ENCODE results near the gene ZNF229. TPM values are rescaled to one million over a fixed set of nuclear protein-coding genes. Genes with fewer than 3 reads are reported as not detected.
"Not testable (repeated sequence)": the region's sequence is repeated elsewhere in the genome, so short reads cannot be mapped to it uniquely, and the experiment has no call there.

Gene ZNF229
- polyA plus RNA-seq (2014; cell fraction: cytosol; rRNA removed): 8.8 and 10.6 TPM in 2 replicates
- 8.2 and 8.8 TPM in 2 replicates for polyA plus RNA-seq (2014; cell fraction: nucleus; rRNA removed)

- DNase-seq (ENCODE audit: low spot score): peak; percentile 91
Measured at GRCh38 chr19:44447916-44448674, at the start of gene ZNF229. Gene ZNF229, minus strand, starts transcription at chr19:44448472. Its CDS starts 5,625 bp downstream, at chr19:44442847.

DNA sequence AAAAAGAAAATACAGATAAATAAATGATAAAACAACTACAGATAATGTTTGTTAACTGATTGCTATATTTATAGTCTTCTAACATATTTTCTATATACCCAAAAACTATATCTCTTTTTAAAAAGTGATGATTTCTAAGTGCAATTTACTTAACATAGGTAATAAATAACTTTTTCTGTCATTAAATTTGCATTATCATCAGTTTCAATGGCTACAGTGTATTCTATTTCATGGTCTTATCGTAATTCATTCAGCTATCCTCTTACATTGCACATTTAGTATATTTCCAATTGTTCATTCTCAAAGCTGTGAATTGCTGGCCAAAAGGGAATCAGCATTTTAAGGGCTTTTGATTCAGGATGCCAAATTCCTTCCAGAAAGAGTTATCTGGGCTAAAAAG is 48.4 kb upstream of the ZNF229 start:
- DNase-seq (ENCODE audit: low spot score): no peak

DNA sequence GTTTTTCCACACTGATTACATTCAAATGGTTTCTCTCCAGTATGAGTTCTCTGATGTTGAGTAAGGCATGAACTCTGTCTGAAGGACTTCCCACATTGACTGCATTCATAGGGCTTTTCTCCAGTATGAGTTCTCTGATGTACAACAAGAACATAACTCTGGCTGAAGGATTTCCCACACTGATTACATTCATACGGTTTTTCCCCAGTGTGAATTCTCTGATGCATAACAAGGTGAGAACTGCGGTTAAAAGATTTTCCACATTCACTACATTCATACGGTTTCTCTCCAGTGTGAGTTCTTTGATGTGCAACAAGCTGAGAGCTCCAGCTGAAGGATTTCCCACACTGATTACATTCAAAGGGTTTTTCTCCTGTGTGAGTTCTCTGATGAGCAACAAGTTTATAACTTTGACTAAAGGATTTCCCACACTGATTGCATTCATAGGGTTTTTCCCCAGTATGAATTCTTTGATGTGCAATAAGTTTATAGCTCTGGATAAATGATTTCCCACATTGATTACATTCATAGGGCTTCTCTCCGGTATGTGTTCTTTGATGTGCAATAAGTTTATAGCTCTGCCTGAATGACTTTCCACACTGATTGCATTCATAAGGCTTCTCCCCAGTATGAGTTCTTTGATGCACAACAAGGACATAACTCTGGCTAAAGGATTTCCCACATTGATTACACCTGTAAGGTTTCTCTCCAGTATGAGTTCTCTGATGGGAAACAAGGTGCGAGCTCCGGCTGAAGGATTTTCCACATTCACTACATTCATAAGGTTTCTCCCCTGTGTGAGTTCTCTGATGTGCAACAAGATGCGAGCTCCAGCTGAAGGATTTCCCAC is 28.5 kb upstream of the ZNF229 start:
- peak; percentile 29 for DNase-seq (ENCODE audit: low spot score)

DNA sequence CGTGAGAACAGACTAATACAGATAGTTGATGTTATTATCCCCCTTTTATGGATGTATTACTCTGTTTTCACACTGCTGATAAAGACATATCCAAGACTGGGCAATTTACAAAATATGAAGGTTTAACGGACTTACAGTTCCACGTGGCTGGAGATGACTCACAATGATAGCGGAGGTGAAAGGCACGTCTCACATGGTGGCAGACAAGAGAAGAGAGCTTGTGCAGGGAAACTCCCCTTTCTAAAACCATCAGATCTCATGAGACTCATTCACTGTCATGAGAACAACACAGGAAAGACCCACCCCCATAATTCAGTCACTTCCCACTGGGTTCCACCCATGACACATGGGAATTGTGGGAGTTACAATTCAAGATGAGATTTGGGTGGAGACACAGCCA is 20.5 kb upstream of the ZNF229 start:
- not testable (repeated sequence) for DNase-seq (ENCODE audit: low spot score)

- not testable (repeated sequence) for DNase-seq (ENCODE audit: low spot score)
Measured at GRCh38 chr19:44462600-44463286, 14.5 kb upstream of the ZNF229 start.

- not testable (repeated sequence) for DNase-seq (ENCODE audit: low spot score)
Measured at GRCh38 chr19:44456016-44456415, 7.7 kb upstream of the ZNF229 start.

DNA sequence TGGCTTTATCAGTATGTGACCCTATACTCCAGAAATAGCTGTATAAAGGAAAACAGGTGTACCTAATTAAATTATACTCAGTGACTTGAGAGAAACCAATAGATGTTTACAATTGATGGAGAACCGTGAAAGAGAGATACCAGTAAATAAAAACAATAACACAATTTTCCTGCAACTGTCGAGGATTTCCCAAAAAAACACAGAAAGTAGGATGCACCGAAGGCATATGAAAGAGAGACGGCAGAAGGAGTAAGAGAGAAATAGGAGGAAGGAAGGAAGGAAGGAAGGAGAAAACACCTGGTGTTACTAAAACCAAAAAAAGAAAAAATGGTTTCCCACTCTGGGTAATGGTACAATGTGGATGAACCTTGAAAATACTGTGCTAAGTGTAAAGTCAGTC is 6.8 kb upstream of the ZNF229 start:
- no peak for DNase-seq (ENCODE audit: low spot score)

GRCh38 chr19:44452367-44452766 is 4.1 kb upstream of the ZNF229 start:
- no peak for DNase-seq (ENCODE audit: low spot score)

GRCh38 chr19:44451687-44452086 is 3.4 kb upstream of the ZNF229 start:
- no peak for DNase-seq (ENCODE audit: low spot score)

DNA sequence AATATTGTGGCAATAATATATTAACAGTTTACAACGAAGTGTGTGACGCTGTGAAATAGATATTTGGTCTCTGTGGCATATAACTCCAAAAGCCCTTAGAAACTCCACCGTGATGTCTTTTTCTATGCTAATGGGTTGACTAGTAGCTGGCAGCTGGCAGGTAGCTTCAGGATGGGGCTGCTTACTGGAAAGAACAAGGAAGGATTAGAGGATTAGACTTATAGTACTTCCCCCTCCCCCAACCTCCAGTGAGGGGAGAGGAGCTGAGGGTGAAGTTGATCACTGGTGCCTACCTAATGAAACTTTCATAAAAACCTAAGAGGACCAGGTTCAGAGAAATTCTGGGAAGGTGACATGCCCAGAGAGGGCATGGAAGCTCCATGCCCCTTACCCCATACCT is 9.8 kb downstream of the ZNF229 start:
- no peak for DNase-seq (ENCODE audit: low spot score)

GRCh38 chr19:44435441-44435840 is 12.8 kb downstream of the ZNF229 start:
- no peak for DNase-seq (ENCODE audit: low spot score)

DNA sequence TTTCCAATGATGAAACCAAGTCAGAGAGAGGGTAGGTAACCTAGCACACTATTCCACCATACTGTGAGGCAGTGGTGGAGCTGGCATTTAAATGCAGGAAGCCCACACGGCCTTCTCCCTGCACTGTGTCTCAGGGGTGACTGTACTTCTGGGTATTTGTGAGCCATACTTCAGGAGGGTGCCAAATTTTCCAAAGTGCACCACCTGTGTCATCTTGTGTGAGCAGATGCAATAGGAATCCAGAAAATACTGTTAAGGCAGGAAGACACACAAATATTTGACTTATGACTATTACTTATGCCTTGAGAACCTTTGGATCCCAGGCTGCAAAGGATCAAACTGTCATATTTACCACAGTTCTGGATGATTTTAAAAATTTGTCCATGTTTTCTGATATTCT is 17.3 kb downstream of the ZNF229 start:
- DNase-seq (ENCODE audit: low spot score): no peak

DNA sequence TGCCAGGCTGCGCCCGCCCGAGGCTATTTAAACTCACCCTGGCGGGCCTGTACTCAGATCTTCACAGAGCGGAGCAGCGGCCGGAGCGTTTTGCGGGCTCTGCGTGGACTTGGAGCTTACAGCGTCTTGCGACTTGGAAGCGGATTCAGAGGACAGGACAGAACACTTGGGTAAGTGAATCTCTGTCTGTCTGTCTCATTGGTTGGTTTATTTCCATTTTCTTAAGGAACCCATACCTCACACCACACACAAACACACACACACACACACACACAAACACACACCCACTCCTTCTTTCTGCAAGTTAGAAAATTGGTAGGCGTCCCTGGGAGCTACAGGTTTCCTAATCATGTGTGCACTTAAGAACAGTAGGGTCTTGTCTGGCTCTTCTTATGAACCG is 32.7 kb downstream of the ZNF229 start:
- DNase-seq (ENCODE audit: low spot score): not testable (repeated sequence)

DNA sequence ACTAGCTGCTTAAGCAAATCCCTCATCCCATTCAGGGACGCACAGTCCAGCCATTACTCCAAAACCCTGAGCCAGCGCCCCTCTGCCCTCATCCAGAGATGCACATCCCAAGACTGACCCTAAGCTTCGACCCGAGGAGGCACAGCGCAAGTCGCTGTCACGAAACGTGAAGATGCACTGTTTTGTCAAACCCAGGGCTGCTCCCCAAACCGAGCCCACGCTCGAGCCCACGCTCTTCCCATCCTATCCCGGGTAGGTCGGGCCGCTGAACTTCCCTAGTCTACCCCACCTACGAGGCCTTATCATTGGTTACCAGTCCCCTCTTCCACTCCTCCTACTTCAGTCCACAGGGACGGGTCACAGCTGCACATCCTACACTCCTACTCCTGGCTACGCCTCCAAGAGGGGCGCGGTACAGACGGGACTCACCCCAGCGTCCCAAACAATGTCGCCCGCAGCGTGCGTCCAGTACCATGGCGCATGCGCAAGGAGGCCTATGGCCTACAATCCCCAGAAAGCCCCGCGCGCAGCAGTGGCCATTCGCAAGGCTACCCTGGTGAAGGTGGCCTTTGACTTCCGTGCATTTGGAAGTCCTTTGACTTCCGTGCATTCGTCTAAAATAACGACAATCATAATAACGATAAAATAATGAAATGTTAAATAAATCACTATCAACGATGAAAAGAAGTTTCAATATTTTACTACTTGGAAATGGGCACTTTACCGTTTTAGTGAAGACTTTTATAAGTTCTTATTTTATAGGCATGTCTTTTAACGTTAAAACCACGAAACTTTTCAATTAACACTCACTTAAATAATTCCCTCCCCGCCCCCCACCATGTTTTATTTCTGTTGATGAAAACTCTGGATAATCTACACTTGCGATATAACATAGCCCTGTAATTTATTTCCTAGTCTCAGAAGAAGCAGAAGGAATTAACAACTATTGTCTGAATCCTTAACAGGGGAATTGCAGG is 46.8 kb downstream of the ZNF229 start, which contains the start of gene ZNF285:
TSS of gene ZNF285 (minus strand) at position 470 of the 977 bp plus-strand sequence. CDS start 4,395 bp downstream, outside the sequence.
- peak; percentile 96 for DNase-seq (ENCODE audit: low spot score)

DNA sequence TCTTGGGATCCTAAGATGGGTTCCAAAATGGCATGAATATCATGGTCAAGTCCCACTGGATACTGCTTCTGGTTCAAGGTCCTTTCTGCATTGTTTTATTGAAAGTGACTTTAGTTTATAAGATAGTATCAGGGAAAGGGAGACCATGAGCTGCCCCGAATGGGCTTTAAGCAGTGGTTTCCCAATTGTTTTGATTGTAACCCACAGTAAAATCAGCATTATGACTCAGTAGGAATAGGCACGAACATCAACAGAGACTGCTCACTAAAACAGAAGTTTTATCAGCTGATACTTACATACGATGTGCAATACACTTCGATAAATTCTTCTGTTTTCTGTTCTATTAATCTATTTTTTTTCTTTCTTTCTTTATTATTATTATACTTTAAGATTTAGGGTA is 59.0 kb downstream of the ZNF229 start:
- DNase-seq (ENCODE audit: low spot score): not testable (repeated sequence)

Data from SK-N-DZ (cell line).